Endothelial cell of umbilical vein (primary cell): ENCODE data around the gene UCMA. TPM values are rescaled to one million over a fixed set of nuclear protein-coding genes. Genes with fewer than 3 reads are reported as not detected.

Experiments
- BruUV-seq: library from RNA; stranded (reverse); fragments of 400-500 nt; replicated peaks from 2 replicates; lab custom pipeline; 2021; lab: Mats Ljungman, UMichigan
- CTCF ChIA-PET: fragments of 300-600, 350-600 bp; sonication (Branson Sonifier 250); formaldehyde crosslinking; loops from one replicate; lab custom pipeline; 2021; ENCODE audit warnings: antibody characterized with exemption, inconsistent platforms; lab: Charles Lee
- POLR2A ChIA-PET: fragments of 300-600, 350-600 bp; sonication (Branson Sonifier 250); formaldehyde crosslinking; loops from one replicate; lab custom pipeline; 2021; ENCODE audit warnings: antibody characterized with exemption, inconsistent platforms; lab: Charles Lee
- DNase-seq: peaks from one replicate; pipeline ENCODE4 v3.0.0-alpha.2; 2011; ENCODE audit warnings: low read depth, low spot score
- FAIRE-seq: peaks from 2 replicates; lab custom pipeline; 2011; peaks lifted over from hg19 to GRCh38; lab: Jason Lieb, UNC
- H2AFZ ChIP-seq: 2 replicates; pipeline ENCODE4 v1.6.0; 2012; ENCODE audit warnings: low read depth, low read length, control low read depth, inconsistent platforms
- H3K27ac ChIP-seq: 2 replicates; pipeline ENCODE4 v1.5.1; 2011; ENCODE audit warnings: low read depth, mild to moderate bottlenecking, control low read depth, low read length, moderate library complexity; ENCODE audit not compliant: insufficient read depth
- H3K27me3 ChIP-seq, 2 experiments: 2 replicates each; pipeline versions ENCODE4 v1.6.0 to v1.6.1; 2011; ENCODE audit warnings: low read length in 2 of 2, mixed read lengths in 1 of 2; ENCODE audit not compliant: control insufficient read depth in 2 of 2, insufficient read depth in 2 of 2
- H3K36me3 ChIP-seq, 2 experiments: 2 replicates in 1 of 2; 3 replicates in 1 of 2; pipeline ENCODE4 v1.5.1; 2011; ENCODE audit warnings: low read length in 2 of 2, mild to moderate bottlenecking in 1 of 2, moderate library complexity in 1 of 2; ENCODE audit not compliant: control insufficient read depth in 2 of 2, insufficient read depth in 2 of 2; ENCODE audit errors: extremely low read depth in 1 of 2
- H3K4me1 ChIP-seq: 3 replicates; pipeline ENCODE4 v1.5.1; 2011; ENCODE audit warnings: mild to moderate bottlenecking, low read length; ENCODE audit not compliant: control insufficient read depth, insufficient read depth; ENCODE audit errors: extremely low read depth
- H3K4me2 ChIP-seq: 2 replicates; pipeline ENCODE4 v1.6.1; 2011; ENCODE audit warnings: low read length, control low read depth, mixed read lengths; ENCODE audit not compliant: insufficient read depth
- H3K4me3 ChIP-seq, 3 experiments: fragments of 200-600 bp in 1 of 3; sonication (generic), shearing (Covaris generic) in 1 of 3; replicated peaks in 1 of 3; 2 replicates each; pipeline ENCODE4 v1.5.1; 2011 to 2016; ENCODE audit warnings: control low read depth in 3 of 3, low read length in 3 of 3, mild to moderate bottlenecking in 2 of 3, inconsistent platforms in 1 of 3, low read depth in 1 of 3, moderate library complexity in 1 of 3; ENCODE audit not compliant: insufficient read depth in 1 of 3
- H3K79me2 ChIP-seq: 2 replicates; pipeline ENCODE4 v1.6.0; 2012; ENCODE audit warnings: low read length, inconsistent platforms; ENCODE audit not compliant: control insufficient read depth, insufficient read depth
- H3K9ac ChIP-seq: replicated peaks from 2 replicates; pipeline ENCODE3; 2011; ENCODE audit warnings: low read length, control low read depth; ENCODE audit not compliant: insufficient read depth; ENCODE audit errors: extremely low read depth
- H3K9me1 ChIP-seq: replicated peaks from 3 replicates; pipeline ENCODE4 v1.6.0; 2011; ENCODE audit warnings: mild to moderate bottlenecking, low read length; ENCODE audit not compliant: control insufficient read depth, insufficient read depth; ENCODE audit errors: extremely low read depth
- H3K9me3 ChIP-seq: replicated peaks from 2 replicates; pipeline ENCODE4 v1.5.1; 2012; ENCODE audit warnings: low read length, inconsistent platforms; ENCODE audit not compliant: control insufficient read depth, insufficient read depth
- H4K20me1 ChIP-seq: replicated peaks from 2 replicates; pipeline ENCODE3; 2011; ENCODE audit warnings: mild to moderate bottlenecking, low read length; ENCODE audit not compliant: control insufficient read depth, insufficient read depth; ENCODE audit errors: extremely low read depth
- CTCF ChIP-seq, 2 donors: IDR thresholded peaks; 1 replicate in 1 of 2; 2 replicates in 1 of 2; pipeline ENCODE4 v1.5.1; 2011; ENCODE audit warnings: low read length in 2 of 2, mild to moderate bottlenecking in 2 of 2, moderate library complexity in 2 of 2, control low read depth in 1 of 2, inconsistent platforms in 1 of 2, low read depth in 1 of 2; ENCODE audit not compliant: insufficient read depth in 1 of 2; ENCODE audit errors: extremely low read depth in 1 of 2
- EZH2 ChIP-seq: IDR thresholded peaks from 2 replicates; pipeline ENCODE4 v1.6.1; 2012; ENCODE audit warnings: borderline replicate concordance, low read depth, mild to moderate bottlenecking, moderate library complexity, low read length, inconsistent platforms; ENCODE audit not compliant: severe bottlenecking
- FOS ChIP-seq: IDR thresholded peaks from 2 replicates; pipeline ENCODE4 v1.6.1; 2011; ENCODE audit warnings: mild to moderate bottlenecking, low read length, moderate library complexity, borderline replicate concordance; ENCODE audit not compliant: insufficient read depth
- GATA2 ChIP-seq: IDR thresholded peaks from 2 replicates; pipeline ENCODE4 v1.7.0; 2011; ENCODE audit warnings: low read depth, mild to moderate bottlenecking, moderate library complexity, mixed read lengths, low read length; ENCODE audit not compliant: insufficient read length, insufficient read depth
- JUN ChIP-seq: IDR thresholded peaks from 2 replicates; pipeline ENCODE4 v1.6.1; 2011; ENCODE audit warnings: borderline replicate concordance, low read depth; ENCODE audit not compliant: insufficient read length, insufficient read depth
- MYC ChIP-seq: IDR thresholded peaks from one replicate; pipeline ENCODE4 v1.6.1; 2011; ENCODE audit warnings: mild to moderate bottlenecking, low read depth, low read length
- POLR2A ChIP-seq: IDR thresholded peaks from 2 replicates; pipeline ENCODE4 v1.6.1; 2012; ENCODE audit warnings: low read depth, mild to moderate bottlenecking, control low read depth, low read length
- POLR2AphosphoS5 ChIP-seq: IDR thresholded peaks from 2 replicates; pipeline ENCODE4 v1.6.1; 2012; ENCODE audit warnings: low read depth, mild to moderate bottlenecking, control low read depth, low read length, moderate library complexity; ENCODE audit not compliant: insufficient read depth
- dilution Hi-C: fragments of 300-500 bp; cut with MboI; formaldehyde crosslinking; loops from one replicate; pipeline ENCODE4 v1.15.0; 2019; ENCODE audit warnings: low sequenced_read_pairs; ENCODE audit not compliant: extremely low pct_ligation_motif_present
- intact Hi-C: fragments of 100-400 bp; cut with micrococcal nuclease; formaldehyde crosslinking; loops from one replicate; pipeline ENCODE4 v1.10.0; 2022
- polyA plus RNA-seq, 4 experiments: library from polyadenylated mRNA; depleted of rRNA in 3 of 4; stranded (reverse) in 3 of 4; unstranded in 1 of 4; fragments of >200 nt; gene quantifications; 2 replicates each; pipeline versions ENCODE4 v1.2.1 to v1.2.3, GENCODE V29; 2011 to 2012; ENCODE audit warnings: missing spikeins in 1 of 4
- total RNA-seq: library from RNA; stranded (reverse); gene quantifications from 2 replicates; pipeline ENCODE4 v1.2.3, GENCODE V29; 2021
- TF ChIP-seq, protein P1 (sequence below): IDR thresholded peaks from 2 replicates; pipeline ENCODE4 v1.6.1; 2011; ENCODE audit not compliant: insufficient read depth, insufficient read length

UCMA gene
- total and polyA plus RNA-seq, 2 donors (not counting 3 experiments of a cell fraction or from before 2014, with no cell fraction given): not detected

DNA sequence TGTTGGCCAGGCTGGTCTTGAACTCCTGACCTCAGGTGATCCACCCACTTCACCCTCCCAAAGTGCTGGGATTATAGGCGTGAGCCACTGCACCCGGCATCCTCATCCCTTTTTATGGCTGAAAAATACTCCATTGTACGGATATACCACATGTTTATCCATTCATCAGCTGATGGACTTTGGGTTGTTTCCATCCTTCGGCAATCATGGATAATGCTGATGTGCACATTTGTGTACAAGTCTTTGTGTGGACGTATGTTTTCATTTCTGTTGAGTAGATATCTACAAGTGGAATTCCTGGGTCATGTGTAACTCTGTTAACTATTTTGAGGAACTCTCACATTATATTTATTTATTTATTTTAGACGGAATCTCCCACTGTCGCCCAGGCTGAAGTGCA is 5.7 kb upstream of the UCMA start:
- H3K9me1 ChIP-seq: no peaks in the 10 kb centered on the region
- no peak overlapping the region for H2AFZ ChIP-seq
- DNase-seq (no peak), FAIRE-seq (no peak)
- H3K36me3 ChIP-seq: no peaks in the 10 kb centered on the region
- no peaks in the 10 kb centered on the region for H3K4me1 ChIP-seq
- H3K27ac ChIP-seq: no peak overlapping the region
- no peaks in the 10 kb centered on the region for H4K20me1 ChIP-seq
- H3K79me2 ChIP-seq: no peaks in the 10 kb centered on the region
- H3K9me3 ChIP-seq: no peaks in the 10 kb centered on the region
- BruUV-seq: no TSS peak
- no peak overlapping the region for H3K4me3 ChIP-seq
- H3K9ac ChIP-seq: no peak overlapping the region
- ChIA-PET CTCF (interaction anchor here (0.6 to 1.0 kb wide), 2 partner anchors 15 to 34 kb away, joined by 3 read pairs; no protein-coding TSS in a partner anchor), POLR2A (no interaction called here)
- no peak overlapping the region for H3K4me2 ChIP-seq
- no peak for TF ChIP-seq GATA2
- TF ChIP-seq, protein P1, sequence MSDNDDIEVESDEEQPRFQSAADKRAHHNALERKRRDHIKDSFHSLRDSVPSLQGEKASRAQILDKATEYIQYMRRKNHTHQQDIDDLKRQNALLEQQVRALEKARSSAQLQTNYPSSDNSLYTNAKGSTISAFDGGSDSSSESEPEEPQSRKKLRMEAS: no peak
- TF ChIP-seq FOS: no peak
- no peak for TF ChIP-seq MYC
- no peak for TF ChIP-seq JUN
- TF ChIP-seq CTCF (IDR thresholded peaks at IDR 0.05; ENCODE audit: extremely low read depth in 1 of 2, insufficient read depth in 1 of 2, low read depth in 1 of 2, low read length in 2 of 2): no peak
- TF ChIP-seq POLR2A: no peak
- TF ChIP-seq POLR2AphosphoS5: no peak
- no peak for TF ChIP-seq EZH2
- no peaks in the 10 kb centered on the region for H3K27me3 ChIP-seq
- intact Hi-C loops (no loop called here), dilution Hi-C loops (no loop called here)
